Chondrocyte (in vitro differentiated cells): Measurements from ENCODE around the gene TAS2R1. TPM values are rescaled to one million over a fixed set of nuclear protein-coding genes. Genes with fewer than 3 reads are reported as not detected.

ENCODE experiments used
- DNase-seq: peaks from one replicate; pipeline ENCODE4 v3.0.0; 2021; ENCODE audit warnings: mixed read lengths, low spot score
- H3K27ac Mint-ChIP-seq: one replicate; pipeline ENCODE4 v1.8.0; 2021; ENCODE audit warnings: mild to moderate bottlenecking, moderate library complexity, mixed read lengths; ENCODE audit not compliant: unreplicated experiment
- H3K27me3 Mint-ChIP-seq: 2 replicates; pipeline ENCODE4 v1.8.0; 2021; ENCODE audit warnings: low read depth, mixed read lengths
- H3K36me3 Mint-ChIP-seq: 2 replicates; pipeline ENCODE4 v1.8.0; 2021; ENCODE audit warnings: low read depth, mixed read lengths
- H3K4me1 Mint-ChIP-seq: 2 replicates; pipeline ENCODE4 v1.8.0; 2021; ENCODE audit warnings: low read depth, mild to moderate bottlenecking, mixed read lengths
- H3K4me3 Mint-ChIP-seq: one replicate; pipeline ENCODE4 v1.8.0; 2021; ENCODE audit warnings: mild to moderate bottlenecking, moderate library complexity, mixed read lengths; ENCODE audit not compliant: unreplicated experiment
- H3K9me3 Mint-ChIP-seq: 2 replicates; pipeline ENCODE4 v1.8.0; 2021; ENCODE audit warnings: low read depth, mixed read lengths
- total RNA-seq: library from RNA; stranded (reverse); gene quantifications from 3 replicates; pipeline ENCODE4 v1.2.1, GENCODE V29; 2021
- TF ChIP-seq, protein P1 (sequence below): fragments of 200-600 bp; sonication (generic); IDR thresholded peaks from 2 replicates; pipeline ENCODE4 v1.5.0; 2021; ENCODE audit warnings: antibody characterized with exemption, mild to moderate bottlenecking, moderate library complexity

TAS2R1 gene
- total RNA-seq, 1 donor from 2014 or later, result 1.6 TPM

DNA sequence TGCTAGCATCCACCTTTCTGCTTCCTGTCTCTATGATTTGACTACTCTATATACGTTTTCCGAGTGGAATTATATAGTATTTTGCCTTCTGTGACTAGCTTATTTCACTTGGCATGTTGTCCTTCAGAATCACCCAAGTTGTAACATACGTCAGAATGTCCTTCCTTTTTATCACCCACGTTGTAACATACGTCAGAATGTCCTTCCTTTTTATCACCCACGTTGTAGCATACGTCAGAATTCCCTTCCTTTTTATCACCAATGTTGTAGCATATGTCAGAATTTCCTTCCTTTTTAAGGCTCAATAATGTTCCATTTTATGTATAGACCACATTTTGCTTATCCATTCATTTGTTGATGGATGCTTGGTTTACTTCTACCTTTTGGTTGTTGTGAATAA lies 22.9 kb upstream of the TAS2R1 start:
- DNase-seq, result no peak
- TF ChIP-seq, protein P1, sequence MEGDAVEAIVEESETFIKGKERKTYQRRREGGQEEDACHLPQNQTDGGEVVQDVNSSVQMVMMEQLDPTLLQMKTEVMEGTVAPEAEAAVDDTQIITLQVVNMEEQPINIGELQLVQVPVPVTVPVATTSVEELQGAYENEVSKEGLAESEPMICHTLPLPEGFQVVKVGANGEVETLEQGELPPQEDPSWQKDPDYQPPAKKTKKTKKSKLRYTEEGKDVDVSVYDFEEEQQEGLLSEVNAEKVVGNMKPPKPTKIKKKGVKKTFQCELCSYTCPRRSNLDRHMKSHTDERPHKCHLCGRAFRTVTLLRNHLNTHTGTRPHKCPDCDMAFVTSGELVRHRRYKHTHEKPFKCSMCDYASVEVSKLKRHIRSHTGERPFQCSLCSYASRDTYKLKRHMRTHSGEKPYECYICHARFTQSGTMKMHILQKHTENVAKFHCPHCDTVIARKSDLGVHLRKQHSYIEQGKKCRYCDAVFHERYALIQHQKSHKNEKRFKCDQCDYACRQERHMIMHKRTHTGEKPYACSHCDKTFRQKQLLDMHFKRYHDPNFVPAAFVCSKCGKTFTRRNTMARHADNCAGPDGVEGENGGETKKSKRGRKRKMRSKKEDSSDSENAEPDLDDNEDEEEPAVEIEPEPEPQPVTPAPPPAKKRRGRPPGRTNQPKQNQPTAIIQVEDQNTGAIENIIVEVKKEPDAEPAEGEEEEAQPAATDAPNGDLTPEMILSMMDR, result no peak
- H3K4me1 Mint-ChIP-seq, result peaks cover 55% of the 10 kb centered on the region
- H3K36me3 Mint-ChIP-seq, result peaks cover 4% of the 10 kb centered on the region
- no peak overlapping the region for H3K4me3 Mint-ChIP-seq
- H3K27ac Mint-ChIP-seq, result peak overlapping the region; percentile 93
- peaks cover 10% of the 10 kb centered on the region for H3K9me3 Mint-ChIP-seq
- no peaks in the 10 kb centered on the region for H3K27me3 Mint-ChIP-seq

DNA sequence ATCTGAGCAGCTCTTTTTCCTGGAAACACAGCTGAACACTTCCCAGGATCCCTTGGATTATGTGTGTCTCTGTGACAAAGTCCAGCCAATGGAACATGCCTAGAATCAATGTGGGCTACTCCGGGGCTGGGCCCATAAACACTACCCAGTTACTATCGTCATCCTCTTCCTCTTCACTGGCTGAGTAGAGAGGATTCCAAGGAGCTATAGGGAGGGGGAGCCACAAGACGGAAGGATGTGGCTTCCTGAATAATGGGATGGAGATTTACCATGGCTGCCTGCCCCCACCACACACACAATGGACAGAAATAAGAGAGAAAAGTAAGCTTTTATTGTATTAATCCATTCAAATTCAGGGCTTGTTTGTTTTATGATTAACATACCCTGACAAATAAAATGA lies 22.1 kb upstream of the TAS2R1 start:
- no peak for DNase-seq
- Mint-ChIP-seq H3K27ac (no peak overlapping the region), H3K9me3 (peaks cover 7% of the 10 kb centered on the region), H3K4me1 (peaks cover 48% of the 10 kb centered on the region), H3K36me3 (peaks cover 4% of the 10 kb centered on the region), H3K27me3 (no peaks in the 10 kb centered on the region), H3K4me3 (no peak overlapping the region)
- TF ChIP-seq, protein P1, result no peak

DNA sequence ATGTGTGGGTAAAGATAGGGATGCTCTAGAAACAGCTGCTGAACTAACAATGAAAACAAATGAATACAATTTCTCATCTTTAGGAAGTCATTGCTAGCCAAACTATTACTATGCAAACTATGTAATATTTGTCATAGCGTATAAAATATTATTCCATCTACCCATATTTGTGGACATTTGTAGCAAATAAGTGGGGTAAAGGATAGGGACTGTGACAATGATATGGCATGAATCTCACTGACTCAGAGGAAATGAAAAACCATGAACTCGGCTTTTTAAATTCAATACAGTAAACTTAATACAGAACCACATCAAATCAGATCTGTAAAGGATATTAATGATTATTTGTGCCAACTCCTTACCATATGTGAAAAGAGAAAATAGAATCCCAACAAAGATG lies 16.7 kb upstream of the TAS2R1 start:
- Mint-ChIP-seq H3K36me3 (no peaks in the 10 kb centered on the region), H3K4me1 (peaks cover 10% of the 10 kb centered on the region), H3K27me3 (no peaks in the 10 kb centered on the region), H3K9me3 (no peaks in the 10 kb centered on the region), H3K4me3 (no peak overlapping the region), H3K27ac (no peak overlapping the region)
- DNase-seq, result no peak
- TF ChIP-seq, protein P1, result no peak

- H3K27me3 Mint-ChIP-seq, result no peaks in the 10 kb centered on the region
- no peak for DNase-seq
- no peaks in the 10 kb centered on the region for H3K4me1 Mint-ChIP-seq
- H3K4me3 Mint-ChIP-seq, result no peak overlapping the region
- no peaks in the 10 kb centered on the region for H3K36me3 Mint-ChIP-seq
- no peak overlapping the region for H3K27ac Mint-ChIP-seq
- TF ChIP-seq, protein P1, result no peak
- no peaks in the 10 kb centered on the region for H3K9me3 Mint-ChIP-seq
These were observed 14.5 kb upstream of the TAS2R1 start for GRCh38 chr5:9644630-9645029.

DNA sequence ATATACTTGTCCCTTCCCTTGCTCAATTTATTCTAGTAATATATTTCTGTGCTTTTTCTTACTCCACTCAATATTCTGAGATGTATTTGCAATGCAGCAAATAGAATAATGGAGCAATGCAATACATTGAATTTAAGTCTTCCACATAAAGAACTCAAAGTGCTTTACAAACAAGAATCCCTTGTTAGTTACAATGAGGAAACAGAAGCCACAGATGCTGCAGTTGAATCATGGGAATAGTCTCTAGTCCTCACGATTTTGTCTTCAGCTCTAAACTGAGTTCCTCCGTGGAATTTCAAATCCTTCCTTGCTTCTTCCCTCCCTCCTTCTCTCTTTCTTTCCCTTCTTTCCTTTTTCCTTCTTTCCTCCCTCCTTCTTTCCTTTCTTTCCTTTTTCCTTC lies 12.5 kb upstream of the TAS2R1 start:
- Mint-ChIP-seq H3K4me1 (no peaks in the 10 kb centered on the region), H3K9me3 (peaks cover 6% of the 10 kb centered on the region), H3K36me3 (peaks cover 4% of the 10 kb centered on the region), H3K4me3 (no peak overlapping the region), H3K27ac (no peak overlapping the region), H3K27me3 (no peaks in the 10 kb centered on the region)
- TF ChIP-seq, protein P1, result no peak
- DNase-seq, result no peak
